ENCODE results near the gene TTC9C.
"Not testable (repeated sequence)": the region's sequence is repeated elsewhere in the genome, so short reads cannot be mapped to it uniquely, and the experiment has no call there.

The TTC9C gene

GRCh38 chr11:62728171-62728988, at the start of gene TTC9C:
TTC9C (plus strand) TSS chr11:62728486; CDS start chr11:62728849, 363 bp downstream.
- DNase-seq (ENCODE audit: low read depth in 1 of 2, low spot score in 1 of 2), result peak; percentile 54 to 80

- peak; percentile 64 to 86 for DNase-seq (ENCODE audit: low read depth in 1 of 2, low spot score in 1 of 2)
These were observed 49.3 kb upstream of the TTC9C start, which contains the start of gene UBXN1 for GRCh38 chr11:62678770-62679696. UBXN1 (minus strand) TSS chr11:62679073; CDS start chr11:62678923, 150 bp downstream.

- DNase-seq (ENCODE audit: low read depth in 1 of 2, low spot score in 1 of 2), result no peak
These were observed 47.5 kb upstream of the TTC9C start for GRCh38 chr11:62680825-62681240.

GRCh38 chr11:62682518-62682917, 45.8 kb upstream of the TTC9C start:
- DNase-seq (ENCODE audit: low read depth in 1 of 2, low spot score in 1 of 2), result no peak

- DNase-seq (ENCODE audit: low read depth in 1 of 2, low spot score in 1 of 2), result no peak
These were observed 40.5 kb upstream of the TTC9C start for GRCh38 chr11:62687508-62688396.

GRCh38 chr11:62688491-62688890, 39.8 kb upstream of the TTC9C start:
- no peak for DNase-seq (ENCODE audit: low read depth in 1 of 2, low spot score in 1 of 2)

GRCh38 chr11:62689421-62690183, 38.7 kb upstream of the TTC9C start, which contains the start of gene LRRN4CL:
LRRN4CL (minus strand) TSS chr11:62689530; CDS start chr11:62688508, 1,022 bp downstream.
- DNase-seq (ENCODE audit: low read depth in 1 of 2, low spot score in 1 of 2), result no peak

GRCh38 chr11:62693624-62694023, 34.7 kb upstream of the TTC9C start:
- not testable (repeated sequence) for DNase-seq (ENCODE audit: low read depth in 1 of 2, low spot score in 1 of 2)

- DNase-seq (ENCODE audit: low read depth in 1 of 2, low spot score in 1 of 2), result peak; percentile 56
These were observed 33.7 kb upstream of the TTC9C start for GRCh38 chr11:62694455-62695167.

GRCh38 chr11:62702246-62702645, 26.0 kb upstream of the TTC9C start:
- no peak for DNase-seq (ENCODE audit: low read depth in 1 of 2, low spot score in 1 of 2)

GRCh38 chr11:62703921-62704320, 24.4 kb upstream of the TTC9C start:
- DNase-seq (ENCODE audit: low read depth in 1 of 2, low spot score in 1 of 2), result not testable (repeated sequence)

GRCh38 chr11:62705413-62705812, 22.9 kb upstream of the TTC9C start:
- DNase-seq (ENCODE audit: low read depth in 1 of 2, low spot score in 1 of 2), result no peak

- peak; percentile 88 to 91 for DNase-seq (ENCODE audit: low read depth in 1 of 2, low spot score in 1 of 2)
These were observed 22.1 kb upstream of the TTC9C start for GRCh38 chr11:62705880-62706849.

GRCh38 chr11:62706850-62707247, 21.4 kb upstream of the TTC9C start:
- DNase-seq (ENCODE audit: low read depth in 1 of 2, low spot score in 1 of 2), result no peak

GRCh38 chr11:62707277-62707861, 20.9 kb upstream of the TTC9C start, which contains the start of the genes BSCL2 and GNG3:
BSCL2 (minus strand) TSS chr11:62707424; CDS start chr11:62707195, 229 bp downstream.
GNG3 (plus strand) TSS chr11:62707676; CDS start chr11:62708296, 620 bp downstream.
- no peak for DNase-seq (ENCODE audit: low read depth in 1 of 2, low spot score in 1 of 2)

GRCh38 chr11:62708392-62708791, 19.9 kb upstream of the TTC9C start:
- DNase-seq (ENCODE audit: low read depth in 1 of 2, low spot score in 1 of 2), result no peak

- DNase-seq (ENCODE audit: low read depth in 1 of 2, low spot score in 1 of 2), result peak in 1 of 2 donors; percentile 13
These were observed 19.5 kb upstream of the TTC9C start for GRCh38 chr11:62708793-62709192.

Measured in activated CD4-positive, alpha-beta T cell treated with anti-CD3 and anti-CD28 coated beads, Interleukin-2, amount 50 U/mL, for 24 hours (primary cell).